ENCODE measurements around the gene ZNF850. TPM values are rescaled to one million over a fixed set of nuclear protein-coding genes. Genes with fewer than 3 reads are reported as not detected.

ZNF850 gene
- total and polyA plus RNA-seq, 2 of the 13 experiments (the other 11 are each of a cell fraction or from before 2014, with no cell fraction given): 0.78 to 6.6 TPM

DNA sequence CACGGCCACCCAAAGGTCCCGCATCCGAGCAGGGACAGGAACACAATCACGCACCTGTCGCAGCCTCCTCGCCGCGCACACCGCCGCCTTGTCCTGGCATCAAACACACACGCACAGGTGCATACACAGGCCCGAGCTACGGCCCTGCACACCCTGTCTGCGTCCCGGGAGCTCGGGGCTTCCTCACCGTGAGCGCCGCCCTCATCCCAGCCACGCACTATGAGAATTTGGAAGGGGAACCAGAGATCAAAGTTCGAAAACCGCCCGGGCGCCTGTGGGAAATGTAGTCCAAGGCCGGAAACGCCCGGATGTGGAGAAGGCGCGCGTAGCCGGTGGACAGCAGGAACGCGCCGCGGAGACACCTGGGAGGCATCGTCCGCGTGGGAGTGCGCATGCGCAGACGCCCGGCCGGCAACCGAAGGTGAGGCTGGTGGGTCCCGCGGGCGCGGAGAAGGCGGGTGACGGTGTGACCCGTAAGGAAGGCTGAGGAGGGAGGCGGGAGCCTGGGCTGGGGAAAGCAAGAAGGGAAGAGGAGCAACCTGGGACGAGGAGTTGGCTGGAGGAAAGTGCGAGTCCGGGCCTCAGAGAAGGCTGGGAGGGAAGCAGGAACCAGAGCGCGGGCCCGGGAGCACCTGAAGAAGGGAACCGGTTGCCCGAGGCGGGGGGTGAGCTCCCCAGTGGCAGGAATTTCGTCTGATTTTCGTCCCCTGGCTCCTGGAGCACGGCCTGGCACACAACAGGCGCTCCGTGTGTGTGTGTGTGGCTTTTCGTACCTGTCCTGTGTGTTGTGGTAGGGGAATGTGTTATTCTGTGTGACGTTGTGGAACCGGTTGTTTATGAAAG, 85.2 kb downstream of the ZNF850 start, which contains the start of gene ZNF567 (continued):
- TF ChIP-seq SIN3B (IDR thresholded peaks at IDR 0.05; ENCODE audit: low read length) (no peak; the same call in 1 of the 2 replicates), ZNF382 (CRISPR knock-in tag; IDR thresholded peaks at IDR 0.05; ENCODE audit: borderline replicate concordance) (no peak), MIER2 (CRISPR knock-in tag; IDR thresholded peaks at IDR 0.05) (no peak), ZBTB1 (CRISPR knock-in tag; IDR thresholded peaks at IDR 0.05; ENCODE audit: borderline replicate concordance) (no peak), HNRNPK (IDR thresholded peaks at IDR 0.05; ENCODE audit: low read depth, low read length, poor library complexity, severe bottlenecking) (peak; percentile 86), AGO2 (optimal IDR thresholded peaks at IDR 0.05; ENCODE audit: low read depth, low read length) (peak; percentile 58), NFE2L1 (CRISPR knock-in tag; IDR thresholded peaks at IDR 0.05; ENCODE audit: borderline replicate concordance) (no peak), ZNF501 (CRISPR knock-in tag; IDR thresholded peaks at IDR 0.05) (peak; percentile 97)
- TF ChIP-seq, protein P1, sequence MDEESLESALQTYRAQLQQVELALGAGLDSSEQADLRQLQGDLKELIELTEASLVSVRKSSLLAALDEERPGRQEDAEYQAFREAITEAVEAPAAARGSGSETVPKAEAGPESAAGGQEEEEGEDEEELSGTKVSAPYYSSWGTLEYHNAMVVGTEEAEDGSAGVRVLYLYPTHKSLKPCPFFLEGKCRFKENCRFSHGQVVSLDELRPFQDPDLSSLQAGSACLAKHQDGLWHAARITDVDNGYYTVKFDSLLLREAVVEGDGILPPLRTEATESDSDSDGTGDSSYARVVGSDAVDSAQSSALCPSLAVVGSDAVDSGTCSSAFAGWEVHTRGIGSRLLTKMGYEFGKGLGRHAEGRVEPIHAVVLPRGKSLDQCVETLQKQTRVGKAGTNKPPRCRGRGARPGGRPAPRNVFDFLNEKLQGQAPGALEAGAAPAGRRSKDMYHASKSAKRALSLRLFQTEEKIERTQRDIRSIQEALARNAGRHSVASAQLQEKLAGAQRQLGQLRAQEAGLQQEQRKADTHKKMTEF (CRISPR knock-in tag; IDR thresholded peaks at IDR 0.05): peak; percentile 85
- TF ChIP-seq, protein P2, sequence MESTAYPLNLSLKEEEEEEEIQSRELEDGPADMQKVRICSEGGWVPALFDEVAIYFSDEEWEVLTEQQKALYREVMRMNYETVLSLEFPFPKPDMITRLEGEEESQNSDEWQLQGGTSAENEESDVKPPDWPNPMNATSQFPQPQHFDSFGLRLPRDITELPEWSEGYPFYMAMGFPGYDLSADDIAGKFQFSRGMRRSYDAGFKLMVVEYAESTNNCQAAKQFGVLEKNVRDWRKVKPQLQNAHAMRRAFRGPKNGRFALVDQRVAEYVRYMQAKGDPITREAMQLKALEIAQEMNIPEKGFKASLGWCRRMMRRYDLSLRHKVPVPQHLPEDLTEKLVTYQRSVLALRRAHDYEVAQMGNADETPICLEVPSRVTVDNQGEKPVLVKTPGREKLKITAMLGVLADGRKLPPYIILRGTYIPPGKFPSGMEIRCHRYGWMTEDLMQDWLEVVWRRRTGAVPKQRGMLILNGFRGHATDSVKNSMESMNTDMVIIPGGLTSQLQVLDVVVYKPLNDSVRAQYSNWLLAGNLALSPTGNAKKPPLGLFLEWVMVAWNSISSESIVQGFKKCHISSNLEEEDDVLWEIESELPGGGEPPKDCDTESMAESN (CRISPR knock-in tag; conservative IDR thresholded peaks at IDR 0.05): peak; percentile 72; the same call in 1 of the 2 replicates
- TF ChIP-seq, protein P3, sequence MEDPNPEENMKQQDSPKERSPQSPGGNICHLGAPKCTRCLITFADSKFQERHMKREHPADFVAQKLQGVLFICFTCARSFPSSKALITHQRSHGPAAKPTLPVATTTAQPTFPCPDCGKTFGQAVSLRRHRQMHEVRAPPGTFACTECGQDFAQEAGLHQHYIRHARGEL (CRISPR knock-in tag; IDR thresholded peaks at IDR 0.05): no peak
- TF ChIP-seq, protein P4, sequence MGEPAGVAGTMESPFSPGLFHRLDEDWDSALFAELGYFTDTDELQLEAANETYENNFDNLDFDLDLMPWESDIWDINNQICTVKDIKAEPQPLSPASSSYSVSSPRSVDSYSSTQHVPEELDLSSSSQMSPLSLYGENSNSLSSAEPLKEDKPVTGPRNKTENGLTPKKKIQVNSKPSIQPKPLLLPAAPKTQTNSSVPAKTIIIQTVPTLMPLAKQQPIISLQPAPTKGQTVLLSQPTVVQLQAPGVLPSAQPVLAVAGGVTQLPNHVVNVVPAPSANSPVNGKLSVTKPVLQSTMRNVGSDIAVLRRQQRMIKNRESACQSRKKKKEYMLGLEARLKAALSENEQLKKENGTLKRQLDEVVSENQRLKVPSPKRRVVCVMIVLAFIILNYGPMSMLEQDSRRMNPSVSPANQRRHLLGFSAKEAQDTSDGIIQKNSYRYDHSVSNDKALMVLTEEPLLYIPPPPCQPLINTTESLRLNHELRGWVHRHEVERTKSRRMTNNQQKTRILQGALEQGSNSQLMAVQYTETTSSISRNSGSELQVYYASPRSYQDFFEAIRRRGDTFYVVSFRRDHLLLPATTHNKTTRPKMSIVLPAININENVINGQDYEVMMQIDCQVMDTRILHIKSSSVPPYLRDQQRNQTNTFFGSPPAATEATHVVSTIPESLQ (CRISPR knock-in tag; conservative IDR thresholded peaks at IDR 0.05): no peak
- TF ChIP-seq, protein P5, sequence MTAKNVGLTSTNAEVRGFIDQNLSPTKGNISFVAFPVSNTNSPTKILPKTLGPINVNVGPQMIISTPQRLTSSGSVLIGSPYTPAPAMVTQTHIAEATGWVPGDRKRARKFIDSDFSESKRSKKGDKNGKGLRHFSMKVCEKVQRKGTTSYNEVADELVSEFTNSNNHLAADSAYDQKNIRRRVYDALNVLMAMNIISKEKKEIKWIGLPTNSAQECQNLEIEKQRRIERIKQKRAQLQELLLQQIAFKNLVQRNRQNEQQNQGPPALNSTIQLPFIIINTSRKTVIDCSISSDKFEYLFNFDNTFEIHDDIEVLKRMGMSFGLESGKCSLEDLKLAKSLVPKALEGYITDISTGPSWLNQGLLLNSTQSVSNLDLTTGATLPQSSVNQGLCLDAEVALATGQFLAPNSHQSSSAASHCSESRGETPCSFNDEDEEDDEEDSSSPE (CRISPR knock-in tag; IDR thresholded peaks at IDR 0.05): peak; percentile 77
